OCI-LY3 (cell line): ENCODE measurements around the gene CREG1.
"Not testable (repeated sequence)": the region's sequence is repeated elsewhere in the genome, so short reads cannot be mapped to it uniquely, and the experiment has no call there.

Source experiments
- H2AFZ ChIP-seq: fragments of 200-600, 300-600 bp; shearing (Covaris generic); 2 replicates; pipeline ENCODE4 v1.6.0; 2014; ENCODE audit warnings: antibody characterized with exemption, low read depth, low read length
- H3K27ac ChIP-seq: fragments of 200-600, 300-600 bp; sonication (generic); 2 replicates; pipeline ENCODE4 v1.5.1; 2014; ENCODE audit warnings: mild to moderate bottlenecking, low read length, moderate library complexity, mixed read lengths
- H3K27me3 ChIP-seq: fragments of 200-600, 300-600 bp; sonication (generic); 2 replicates; pipeline ENCODE4 v1.6.1; 2014; ENCODE audit warnings: low read depth, low read length, mixed read lengths
- H3K36me3 ChIP-seq: fragments of 200-600, 300-600 bp; sonication (generic); replicated peaks from 2 replicates; pipeline ENCODE3; 2014; ENCODE audit warnings: low read depth, low read length, mixed read lengths
- H3K4me1 ChIP-seq: fragments of 300-600, 200-600 bp; sonication (generic); 2 replicates; pipeline ENCODE4 v1.6.1; 2014; ENCODE audit warnings: low read length, mixed read lengths
- H3K4me2 ChIP-seq: fragments of 200-600, 300-600 bp; sonication (generic); 2 replicates; pipeline ENCODE4 v1.6.1; 2014; ENCODE audit warnings: low read length, mixed read lengths
- H3K4me3 ChIP-seq: fragments of 300-600, 200-600 bp; sonication (generic); 2 replicates; pipeline ENCODE4 v1.5.1; 2014; ENCODE audit warnings: antibody characterized with exemption, mild to moderate bottlenecking, low read length, moderate library complexity
- H3K79me2 ChIP-seq: fragments of 300-600, 200-600 bp; shearing (Covaris generic); 2 replicates; pipeline ENCODE4 v1.6.1; 2014; ENCODE audit warnings: mild to moderate bottlenecking, low read length, mixed read lengths
- H3K9ac ChIP-seq: fragments of 300-600, 200-600 bp; shearing (Covaris generic); 2 replicates; pipeline ENCODE4 v1.6.0; 2014; ENCODE audit warnings: mild to moderate bottlenecking, low read length, moderate library complexity
- H3K9me3 ChIP-seq: fragments of 200-600, 300-600 bp; shearing (Covaris generic); 2 replicates; pipeline ENCODE4 v1.6.1; 2014; ENCODE audit warnings: low read length, mixed read lengths; ENCODE audit not compliant: insufficient read depth
- H4K20me1 ChIP-seq: fragments of 200-600, 300-600 bp; sonication (generic); 2 replicates; pipeline ENCODE4 v1.6.1; 2016; ENCODE audit warnings: low read length, mixed read lengths; ENCODE audit not compliant: insufficient read depth
- EZH2phosphoT487 ChIP-seq: fragments of 200-600 bp; shearing (Covaris generic); IDR thresholded peaks from 2 replicates; pipeline ENCODE4 v1.6.1; 2018; ENCODE audit warnings: antibody characterized with exemption, mixed run types, low read depth
- TF ChIP-seq, protein P1 (sequence below): fragments of 200-600, 300-600 bp; sonication (generic); IDR thresholded peaks from 2 replicates; pipeline ENCODE4 v1.5.1; 2014; ENCODE audit warnings: antibody characterized with exemption, low read length, low read depth

CREG1 gene

DNA sequence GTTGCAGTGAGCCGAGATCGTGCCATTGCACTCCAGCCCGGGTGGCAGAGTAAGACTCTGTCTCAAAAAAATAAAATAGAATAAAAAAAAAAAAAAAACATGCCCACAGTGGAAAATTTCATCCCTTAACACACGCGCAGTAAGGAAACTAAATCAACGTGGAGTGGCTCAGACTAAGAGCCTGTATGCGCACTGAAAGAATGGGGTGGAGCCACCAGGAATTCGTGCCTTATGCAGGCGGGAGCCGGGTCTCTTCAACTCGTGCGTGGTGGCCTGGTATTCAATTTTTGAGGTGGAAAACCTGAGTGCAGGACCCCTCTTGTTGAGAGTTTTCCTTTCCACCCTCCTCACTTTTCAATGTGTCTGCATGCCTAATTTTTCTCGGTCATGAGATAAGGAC lies 22.1 kb upstream of the CREG1 start:
- Histone ChIP-seq H3K4me3 (no peak overlapping the region), H3K4me1 (no peaks in the 10 kb centered on the region), H3K27me3 (peaks cover 33% of the 10 kb centered on the region), H3K27ac (no peak overlapping the region), H3K36me3 (no peaks in the 10 kb centered on the region), H3K9me3 (no peaks in the 10 kb centered on the region), H3K4me2 (no peak overlapping the region), H3K9ac (no peak overlapping the region), H4K20me1 (no peaks in the 10 kb centered on the region), H3K79me2 (no peaks in the 10 kb centered on the region), H2AFZ (no peak overlapping the region)
- TF ChIP-seq, protein P1, sequence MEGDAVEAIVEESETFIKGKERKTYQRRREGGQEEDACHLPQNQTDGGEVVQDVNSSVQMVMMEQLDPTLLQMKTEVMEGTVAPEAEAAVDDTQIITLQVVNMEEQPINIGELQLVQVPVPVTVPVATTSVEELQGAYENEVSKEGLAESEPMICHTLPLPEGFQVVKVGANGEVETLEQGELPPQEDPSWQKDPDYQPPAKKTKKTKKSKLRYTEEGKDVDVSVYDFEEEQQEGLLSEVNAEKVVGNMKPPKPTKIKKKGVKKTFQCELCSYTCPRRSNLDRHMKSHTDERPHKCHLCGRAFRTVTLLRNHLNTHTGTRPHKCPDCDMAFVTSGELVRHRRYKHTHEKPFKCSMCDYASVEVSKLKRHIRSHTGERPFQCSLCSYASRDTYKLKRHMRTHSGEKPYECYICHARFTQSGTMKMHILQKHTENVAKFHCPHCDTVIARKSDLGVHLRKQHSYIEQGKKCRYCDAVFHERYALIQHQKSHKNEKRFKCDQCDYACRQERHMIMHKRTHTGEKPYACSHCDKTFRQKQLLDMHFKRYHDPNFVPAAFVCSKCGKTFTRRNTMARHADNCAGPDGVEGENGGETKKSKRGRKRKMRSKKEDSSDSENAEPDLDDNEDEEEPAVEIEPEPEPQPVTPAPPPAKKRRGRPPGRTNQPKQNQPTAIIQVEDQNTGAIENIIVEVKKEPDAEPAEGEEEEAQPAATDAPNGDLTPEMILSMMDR: no peak
- TF ChIP-seq EZH2phosphoT487: no peak

DNA sequence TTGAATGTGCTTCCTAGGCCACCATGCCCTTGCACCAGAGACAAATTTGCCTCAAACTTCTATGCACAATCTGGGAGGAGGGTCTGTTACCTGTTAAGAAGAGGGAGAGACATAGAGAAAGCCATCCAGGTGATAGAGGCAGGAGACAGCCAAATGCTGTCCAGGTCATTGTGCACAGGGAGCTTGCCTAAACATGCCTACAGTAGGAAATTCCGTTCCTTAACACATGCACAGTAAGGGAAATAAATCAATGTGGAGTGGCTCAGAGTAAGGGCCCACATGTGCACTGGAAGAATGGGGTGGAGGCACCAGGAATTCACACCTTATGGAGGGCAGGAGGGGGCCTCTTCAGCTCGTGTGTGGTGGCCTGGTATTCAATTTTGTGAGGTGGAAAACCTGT lies 19.5 kb upstream of the CREG1 start:
- H3K4me3 ChIP-seq: no peak overlapping the region
- H3K9ac ChIP-seq: no peak overlapping the region
- no peaks in the 10 kb centered on the region for H4K20me1 ChIP-seq
- no peaks in the 10 kb centered on the region for H3K9me3 ChIP-seq
- H3K4me2 ChIP-seq: no peak overlapping the region
- peaks cover 26% of the 10 kb centered on the region for H3K27me3 ChIP-seq
- no peaks in the 10 kb centered on the region for H3K4me1 ChIP-seq
- no peaks in the 10 kb centered on the region for H3K79me2 ChIP-seq
- no peaks in the 10 kb centered on the region for H3K36me3 ChIP-seq
- H2AFZ ChIP-seq: no peak overlapping the region
- no peak overlapping the region for H3K27ac ChIP-seq
- TF ChIP-seq EZH2phosphoT487: no peak
- TF ChIP-seq, protein P1: no peak

DNA sequence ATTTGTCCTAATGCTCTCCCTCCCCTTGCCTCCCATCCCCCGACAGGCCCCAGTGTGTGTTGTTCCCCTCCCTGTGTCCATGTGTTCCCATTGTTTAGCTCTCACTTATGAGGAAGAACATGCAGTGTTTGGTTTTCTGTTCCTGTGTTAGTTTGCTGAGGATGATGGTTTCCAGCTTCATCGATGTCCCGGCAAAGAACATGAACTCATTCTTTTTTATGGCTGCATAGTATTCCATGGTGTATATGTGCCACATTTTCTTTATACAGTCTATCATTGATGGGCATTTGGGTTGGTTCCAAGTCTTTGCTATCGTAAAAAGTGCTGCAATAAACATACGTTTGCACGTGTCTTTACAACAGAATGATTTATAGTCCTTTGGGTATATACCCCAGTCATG lies 17.1 kb upstream of the CREG1 start:
- peaks cover 10% of the 10 kb centered on the region for H3K4me1 ChIP-seq
- H3K9ac ChIP-seq, H3K4me2 ChIP-seq, H3K79me2 ChIP-seq, H3K9me3 ChIP-seq, H3K4me3 ChIP-seq, H3K36me3 ChIP-seq, H3K27me3 ChIP-seq, H2AFZ ChIP-seq, H4K20me1 ChIP-seq, H3K27ac ChIP-seq: not testable (repeated sequence)

DNA sequence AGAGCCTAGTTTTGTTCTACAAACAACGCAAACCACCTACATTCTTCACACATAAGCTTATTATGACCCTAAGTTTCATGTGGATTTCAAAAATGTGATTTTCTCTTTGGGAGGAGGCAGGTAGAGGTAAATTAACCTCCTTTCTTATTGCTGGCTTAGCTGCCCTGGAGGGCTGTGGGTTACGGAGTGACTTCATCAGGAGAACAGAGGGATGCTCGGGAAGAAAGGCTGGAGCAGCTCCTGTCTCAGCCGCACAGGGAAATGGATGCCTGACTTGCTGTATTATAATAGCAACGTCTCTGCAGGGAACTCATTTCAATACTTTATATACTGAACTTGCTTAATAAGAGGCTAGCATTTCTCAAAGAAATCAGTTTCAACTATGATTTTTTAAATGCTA lies 14.1 kb upstream of the CREG1 start:
- H4K20me1 ChIP-seq: no peaks in the 10 kb centered on the region
- H3K27me3 ChIP-seq: 0 out of 2 replicates have a peak, but pooled peaks cover 3% of the 10 kb centered on the region
- no peak overlapping the region for H3K4me2 ChIP-seq
- no peak overlapping the region for H3K27ac ChIP-seq
- no peaks in the 10 kb centered on the region for H3K9me3 ChIP-seq
- peaks cover 34% of the 10 kb centered on the region for H3K4me1 ChIP-seq
- H3K4me3 ChIP-seq: no peak overlapping the region
- no peak overlapping the region for H2AFZ ChIP-seq
- no peaks in the 10 kb centered on the region for H3K79me2 ChIP-seq
- no peak overlapping the region for H3K9ac ChIP-seq
- no peaks in the 10 kb centered on the region for H3K36me3 ChIP-seq
- TF ChIP-seq, protein P1: no peak
- TF ChIP-seq EZH2phosphoT487: no peak

DNA sequence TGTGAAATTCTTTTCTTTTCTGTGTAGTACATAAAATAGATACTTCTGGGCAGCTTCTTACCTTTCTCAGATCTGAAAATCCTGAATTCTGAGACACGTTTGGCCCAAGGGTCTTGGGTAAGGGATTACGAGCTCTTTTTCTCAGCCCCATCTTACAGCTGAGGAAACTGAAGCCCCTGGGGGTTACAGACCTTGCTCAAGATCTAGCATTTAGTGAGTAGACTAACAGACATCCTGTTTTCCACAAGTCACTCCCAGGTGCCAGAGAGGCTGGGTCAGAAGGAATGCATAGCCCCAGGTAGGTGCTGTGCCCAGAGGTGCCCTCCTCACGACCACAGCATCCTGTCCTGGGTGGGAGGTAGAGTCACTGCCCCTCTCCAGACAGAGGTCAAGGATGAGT lies 13.2 kb upstream of the CREG1 start:
- Histone ChIP-seq H3K4me2 (no peak overlapping the region), H4K20me1 (no peaks in the 10 kb centered on the region), H3K4me1 (peaks cover 34% of the 10 kb centered on the region), H3K36me3 (no peaks in the 10 kb centered on the region), H3K9me3 (no peaks in the 10 kb centered on the region), H3K4me3 (no peak overlapping the region), H3K27ac (no peak overlapping the region), H3K27me3 (0 out of 2 replicates have a peak, but pooled peaks cover 3% of the 10 kb centered on the region), H2AFZ (no peak overlapping the region), H3K9ac (no peak overlapping the region), H3K79me2 (no peaks in the 10 kb centered on the region)
- TF ChIP-seq, protein P1: no peak
- TF ChIP-seq EZH2phosphoT487: no peak
